Suprapubic skin (tissue), 4 donors: ENCODE measurements around the gene PKN2.

Experiments
- CTCF ChIP-seq, 2 donors: fragments of 200-600 bp in 1 of 2; fragments of 450-650 bp in 1 of 2; sonication (generic) in 1 of 2; IDR thresholded peaks; one replicate each; pipeline ENCODE4 v1.5.1; 2016 to 2019; ENCODE audit warnings: antibody characterized with exemption in 2 of 2, mild to moderate bottlenecking in 1 of 2, moderate library complexity in 1 of 2
- EP300 ChIP-seq: sonication (generic); formaldehyde crosslinking; IDR thresholded peaks from one replicate; pipeline ENCODE4 v1.6.1; 2017; ENCODE audit warnings: antibody characterized with exemption
- POLR2AphosphoS5 ChIP-seq, 3 donors: sonication (generic); formaldehyde crosslinking; IDR thresholded peaks; one replicate each; pipeline ENCODE4 v1.6.1; 2017; ENCODE audit warnings: antibody characterized with exemption in 3 of 3

- no peak for TF ChIP-seq CTCF (IDR thresholded peaks at IDR 0.05)
- no peak for TF ChIP-seq EP300
- TF ChIP-seq POLR2AphosphoS5 (IDR thresholded peaks at IDR 0.05) = no peak
These were observed 189.8 kb downstream of the PKN2 start for GRCh38 chr1:88873737-88874349.
